Measurements from ENCODE around the gene MYRIP.

MYRIP gene

DNA sequence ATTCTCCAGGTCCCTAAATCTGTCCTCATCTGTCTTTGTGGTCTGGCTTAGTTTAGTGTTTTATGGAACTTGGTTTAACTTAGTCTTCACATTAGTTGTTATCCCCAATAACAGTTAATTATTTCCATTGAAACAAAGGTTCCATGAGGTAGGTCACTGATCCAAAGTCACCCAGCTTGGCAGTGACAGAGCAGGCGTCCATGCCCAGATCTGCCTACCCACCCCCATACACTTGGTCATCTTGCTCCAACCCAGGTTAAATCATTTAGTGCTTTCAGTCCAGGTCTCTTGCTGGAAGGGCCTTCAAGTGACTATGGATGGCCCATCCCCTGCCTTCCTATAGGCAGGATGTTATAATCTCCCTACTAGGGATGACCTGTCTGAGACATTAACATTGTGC, 127.4 kb downstream of the MYRIP start:
- TF ChIP-seq, protein P1, sequence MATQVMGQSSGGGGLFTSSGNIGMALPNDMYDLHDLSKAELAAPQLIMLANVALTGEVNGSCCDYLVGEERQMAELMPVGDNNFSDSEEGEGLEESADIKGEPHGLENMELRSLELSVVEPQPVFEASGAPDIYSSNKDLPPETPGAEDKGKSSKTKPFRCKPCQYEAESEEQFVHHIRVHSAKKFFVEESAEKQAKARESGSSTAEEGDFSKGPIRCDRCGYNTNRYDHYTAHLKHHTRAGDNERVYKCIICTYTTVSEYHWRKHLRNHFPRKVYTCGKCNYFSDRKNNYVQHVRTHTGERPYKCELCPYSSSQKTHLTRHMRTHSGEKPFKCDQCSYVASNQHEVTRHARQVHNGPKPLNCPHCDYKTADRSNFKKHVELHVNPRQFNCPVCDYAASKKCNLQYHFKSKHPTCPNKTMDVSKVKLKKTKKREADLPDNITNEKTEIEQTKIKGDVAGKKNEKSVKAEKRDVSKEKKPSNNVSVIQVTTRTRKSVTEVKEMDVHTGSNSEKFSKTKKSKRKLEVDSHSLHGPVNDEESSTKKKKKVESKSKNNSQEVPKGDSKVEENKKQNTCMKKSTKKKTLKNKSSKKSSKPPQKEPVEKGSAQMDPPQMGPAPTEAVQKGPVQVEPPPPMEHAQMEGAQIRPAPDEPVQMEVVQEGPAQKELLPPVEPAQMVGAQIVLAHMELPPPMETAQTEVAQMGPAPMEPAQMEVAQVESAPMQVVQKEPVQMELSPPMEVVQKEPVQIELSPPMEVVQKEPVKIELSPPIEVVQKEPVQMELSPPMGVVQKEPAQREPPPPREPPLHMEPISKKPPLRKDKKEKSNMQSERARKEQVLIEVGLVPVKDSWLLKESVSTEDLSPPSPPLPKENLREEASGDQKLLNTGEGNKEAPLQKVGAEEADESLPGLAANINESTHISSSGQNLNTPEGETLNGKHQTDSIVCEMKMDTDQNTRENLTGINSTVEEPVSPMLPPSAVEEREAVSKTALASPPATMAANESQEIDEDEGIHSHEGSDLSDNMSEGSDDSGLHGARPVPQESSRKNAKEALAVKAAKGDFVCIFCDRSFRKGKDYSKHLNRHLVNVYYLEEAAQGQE (IDR thresholded peaks at IDR 0.05; ENCODE audit: insufficient read depth in 1 of 2, low read depth in 2 of 2, low read length in 2 of 2): no peak
- no peak for TF ChIP-seq TAF1 (IDR thresholded peaks at IDR 0.05; ENCODE audit: borderline replicate concordance, insufficient read depth, low read length)
- TF ChIP-seq SIN3A (IDR thresholded peaks at IDR 0.05; ENCODE audit: borderline replicate concordance, insufficient read depth, low read length): no peak
- TF ChIP-seq POLR2AphosphoS5 (IDR thresholded peaks at IDR 0.05; ENCODE audit: low read depth, low read length): no peak
- no peak for TF ChIP-seq FOXP2 (optimal IDR thresholded peaks at IDR 0.05; ENCODE audit: borderline replicate concordance, extremely low read depth, extremely low read length, insufficient read depth)

DNA sequence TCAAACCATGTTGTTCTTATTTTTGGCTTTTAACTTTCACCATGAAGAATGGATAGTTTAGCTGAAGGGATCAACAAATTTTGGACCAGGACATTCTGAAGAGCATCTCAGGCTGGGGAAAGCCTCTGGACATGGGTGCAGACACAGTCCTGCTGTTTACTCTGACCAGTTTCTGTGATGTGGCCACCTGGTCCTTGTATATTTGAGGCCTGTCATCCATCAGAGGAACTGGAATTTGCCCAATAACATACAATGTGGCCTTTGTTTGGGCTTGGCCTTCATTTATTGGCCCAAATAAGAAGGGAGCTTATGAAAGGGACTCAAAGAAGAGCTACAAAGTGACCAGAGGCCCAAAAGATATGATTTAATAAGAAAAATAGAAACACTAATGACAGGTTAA, 127.9 kb downstream of the MYRIP start:
- TF ChIP-seq TAF1 (IDR thresholded peaks at IDR 0.05; ENCODE audit: borderline replicate concordance, insufficient read depth, low read length) (no peak), SIN3A (IDR thresholded peaks at IDR 0.05; ENCODE audit: borderline replicate concordance, insufficient read depth, low read length) (no peak), POLR2AphosphoS5 (IDR thresholded peaks at IDR 0.05; ENCODE audit: low read depth, low read length) (no peak), FOXP2 (optimal IDR thresholded peaks at IDR 0.05; ENCODE audit: borderline replicate concordance, extremely low read depth, extremely low read length, insufficient read depth) (no peak)
- TF ChIP-seq, protein P1 (IDR thresholded peaks at IDR 0.05; ENCODE audit: insufficient read depth in 1 of 2, low read depth in 2 of 2, low read length in 2 of 2): no peak

DNA sequence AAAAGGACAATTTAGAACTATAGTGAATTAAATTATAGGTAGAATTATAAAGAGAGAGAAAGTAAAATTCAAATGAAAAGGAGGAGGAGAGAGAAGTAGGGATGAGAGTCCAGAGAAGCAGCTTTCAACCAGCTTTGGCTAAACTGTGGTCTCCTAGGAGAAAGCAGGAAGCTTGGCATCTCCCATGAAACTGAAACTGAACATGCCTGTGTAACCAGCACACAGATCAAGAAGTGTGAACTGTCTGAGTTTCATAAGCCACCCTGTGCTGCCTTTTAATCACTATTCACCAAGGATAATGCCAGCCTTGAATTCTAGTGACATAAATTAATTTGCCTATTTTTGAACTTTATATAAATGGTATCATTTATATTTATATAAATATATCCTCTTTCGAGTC, 128.5 kb downstream of the MYRIP start:
- TF ChIP-seq POLR2AphosphoS5 (IDR thresholded peaks at IDR 0.05; ENCODE audit: low read depth, low read length) (no peak), SIN3A (IDR thresholded peaks at IDR 0.05; ENCODE audit: borderline replicate concordance, insufficient read depth, low read length) (no peak)

- TF ChIP-seq TAF1 (IDR thresholded peaks at IDR 0.05; ENCODE audit: borderline replicate concordance, insufficient read depth, low read length): no peak
- no peak for TF ChIP-seq FOXP2 (optimal IDR thresholded peaks at IDR 0.05; ENCODE audit: borderline replicate concordance, extremely low read depth, extremely low read length, insufficient read depth)
- TF ChIP-seq POLR2AphosphoS5 (IDR thresholded peaks at IDR 0.05; ENCODE audit: low read depth, low read length): no peak
- TF ChIP-seq, protein P1 (IDR thresholded peaks at IDR 0.05; ENCODE audit: insufficient read depth in 1 of 2, low read depth in 2 of 2, low read length in 2 of 2): no peak
- TF ChIP-seq SIN3A (IDR thresholded peaks at IDR 0.05; ENCODE audit: borderline replicate concordance, insufficient read depth, low read length): no peak
These were observed 132.5 kb downstream of the MYRIP start for GRCh38 chr3:39941931-39942330.

- TF ChIP-seq POLR2AphosphoS5 (IDR thresholded peaks at IDR 0.05; ENCODE audit: low read depth, low read length): no peak
- TF ChIP-seq, protein P1 (IDR thresholded peaks at IDR 0.05; ENCODE audit: insufficient read depth in 1 of 2, low read depth in 2 of 2, low read length in 2 of 2): no peak
- TF ChIP-seq FOXP2 (optimal IDR thresholded peaks at IDR 0.05; ENCODE audit: borderline replicate concordance, extremely low read depth, extremely low read length, insufficient read depth): no peak
- no peak for TF ChIP-seq SIN3A (IDR thresholded peaks at IDR 0.05; ENCODE audit: borderline replicate concordance, insufficient read depth, low read length)
- no peak for TF ChIP-seq TAF1 (IDR thresholded peaks at IDR 0.05; ENCODE audit: borderline replicate concordance, insufficient read depth, low read length)
These were observed 151.2 kb downstream of the MYRIP start for GRCh38 chr3:39960515-39961191.

Measured in PFSK-1 (cell line).